ENCODE measurements around the gene ERC2.

DNA sequence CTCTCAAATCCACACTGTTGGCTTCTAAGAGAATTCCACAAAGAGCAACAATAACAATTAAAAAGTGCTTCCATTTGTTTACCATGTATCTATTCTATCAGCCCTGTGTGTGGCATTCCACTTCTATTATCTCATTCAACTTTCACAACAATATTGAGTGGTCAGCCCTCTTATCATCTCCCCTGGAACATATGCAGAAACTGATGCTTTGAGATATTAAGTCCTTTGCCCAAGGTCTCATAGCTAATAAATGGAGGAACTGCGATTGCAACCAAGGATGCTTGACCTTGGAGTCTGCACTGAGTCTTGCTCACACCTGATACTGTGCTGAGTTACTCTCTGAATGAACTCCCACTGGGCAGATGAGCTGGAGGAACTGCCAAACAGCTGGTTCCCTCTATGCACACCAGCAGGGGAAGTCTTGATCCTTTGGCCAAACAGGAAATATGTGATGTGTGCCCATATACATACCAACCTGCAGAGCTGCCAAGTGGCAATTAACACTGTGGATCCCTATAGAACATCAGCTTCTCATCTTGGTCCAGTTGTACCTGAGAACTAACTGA is 836.4 kb downstream of the ERC2 start:
- TF ChIP-seq, protein P1, sequence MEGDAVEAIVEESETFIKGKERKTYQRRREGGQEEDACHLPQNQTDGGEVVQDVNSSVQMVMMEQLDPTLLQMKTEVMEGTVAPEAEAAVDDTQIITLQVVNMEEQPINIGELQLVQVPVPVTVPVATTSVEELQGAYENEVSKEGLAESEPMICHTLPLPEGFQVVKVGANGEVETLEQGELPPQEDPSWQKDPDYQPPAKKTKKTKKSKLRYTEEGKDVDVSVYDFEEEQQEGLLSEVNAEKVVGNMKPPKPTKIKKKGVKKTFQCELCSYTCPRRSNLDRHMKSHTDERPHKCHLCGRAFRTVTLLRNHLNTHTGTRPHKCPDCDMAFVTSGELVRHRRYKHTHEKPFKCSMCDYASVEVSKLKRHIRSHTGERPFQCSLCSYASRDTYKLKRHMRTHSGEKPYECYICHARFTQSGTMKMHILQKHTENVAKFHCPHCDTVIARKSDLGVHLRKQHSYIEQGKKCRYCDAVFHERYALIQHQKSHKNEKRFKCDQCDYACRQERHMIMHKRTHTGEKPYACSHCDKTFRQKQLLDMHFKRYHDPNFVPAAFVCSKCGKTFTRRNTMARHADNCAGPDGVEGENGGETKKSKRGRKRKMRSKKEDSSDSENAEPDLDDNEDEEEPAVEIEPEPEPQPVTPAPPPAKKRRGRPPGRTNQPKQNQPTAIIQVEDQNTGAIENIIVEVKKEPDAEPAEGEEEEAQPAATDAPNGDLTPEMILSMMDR (conservative IDR thresholded peaks at IDR 0.05 in 1 of 2, IDR thresholded peaks at IDR 0.05 in 1 of 2; ENCODE audit: extremely low read depth in 1 of 2, insufficient read depth in 1 of 2, low read depth in 1 of 2, low read length in 2 of 2), result no peak
- no peak for TF ChIP-seq EZH2 (IDR thresholded peaks at IDR 0.05; ENCODE audit: borderline replicate concordance, low read length)

Data from mammary epithelial cell (primary cell).